ENCODE results near the gene YPEL1.
"Not testable (repeated sequence)": the region's sequence is repeated elsewhere in the genome, so short reads cannot be mapped to it uniquely, and the experiment has no call there.

The YPEL1 gene

DNA sequence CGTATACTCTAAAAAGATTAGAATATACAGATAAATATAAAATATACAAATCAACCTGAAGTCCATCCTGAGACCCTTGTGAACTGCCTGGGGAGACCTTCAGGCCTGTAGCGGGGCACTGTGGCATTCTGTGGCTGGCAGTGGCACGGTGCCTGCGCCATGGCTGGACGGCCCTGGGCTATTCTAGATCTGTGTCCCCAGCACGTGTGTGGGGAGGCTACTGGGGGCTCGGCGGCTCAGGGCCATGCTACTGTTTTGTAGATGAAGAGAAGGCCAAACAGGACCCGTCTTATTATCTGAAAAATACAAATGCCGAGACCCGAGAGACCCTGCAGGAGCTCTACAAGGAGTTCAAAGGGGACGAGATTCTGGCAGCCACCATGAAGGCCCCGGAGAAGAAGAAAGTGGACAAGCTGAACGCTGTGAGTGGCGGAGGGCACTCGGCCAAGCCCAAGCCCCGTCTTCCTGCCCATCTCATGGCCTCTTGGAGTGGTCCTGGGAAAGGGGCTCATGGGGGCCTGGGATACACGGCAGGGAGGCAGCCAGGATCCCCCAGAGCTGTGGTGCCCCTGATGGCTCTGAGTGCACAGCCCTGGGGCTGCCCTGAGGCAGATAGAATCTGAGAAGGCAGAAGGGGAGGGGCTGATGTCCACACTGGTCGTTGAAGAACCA lies 51.0 kb downstream of the YPEL1 start:
- DNase-seq: no peak

DNA sequence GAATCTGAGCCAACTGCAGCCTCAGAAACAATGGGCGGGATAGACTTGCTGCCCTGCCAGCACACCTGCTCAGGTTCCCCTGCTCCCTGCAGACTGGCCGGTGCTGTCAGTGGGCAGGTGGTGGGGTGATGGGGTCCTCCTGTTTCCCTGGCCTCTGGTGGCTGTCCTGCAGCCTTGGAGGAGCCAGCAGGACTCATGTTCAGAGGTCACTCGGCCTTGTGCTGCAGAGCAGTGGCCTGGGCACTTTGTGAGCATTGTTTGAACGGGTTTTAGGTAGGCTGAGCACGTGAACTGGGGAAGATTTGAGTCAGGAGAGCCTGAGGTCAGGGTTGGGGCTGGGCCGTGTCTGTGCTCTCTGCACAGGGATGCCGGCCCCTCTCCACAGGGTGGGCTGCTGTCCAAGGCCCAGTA lies 52.2 kb downstream of the YPEL1 start:
- DNase-seq: no peak

DNA sequence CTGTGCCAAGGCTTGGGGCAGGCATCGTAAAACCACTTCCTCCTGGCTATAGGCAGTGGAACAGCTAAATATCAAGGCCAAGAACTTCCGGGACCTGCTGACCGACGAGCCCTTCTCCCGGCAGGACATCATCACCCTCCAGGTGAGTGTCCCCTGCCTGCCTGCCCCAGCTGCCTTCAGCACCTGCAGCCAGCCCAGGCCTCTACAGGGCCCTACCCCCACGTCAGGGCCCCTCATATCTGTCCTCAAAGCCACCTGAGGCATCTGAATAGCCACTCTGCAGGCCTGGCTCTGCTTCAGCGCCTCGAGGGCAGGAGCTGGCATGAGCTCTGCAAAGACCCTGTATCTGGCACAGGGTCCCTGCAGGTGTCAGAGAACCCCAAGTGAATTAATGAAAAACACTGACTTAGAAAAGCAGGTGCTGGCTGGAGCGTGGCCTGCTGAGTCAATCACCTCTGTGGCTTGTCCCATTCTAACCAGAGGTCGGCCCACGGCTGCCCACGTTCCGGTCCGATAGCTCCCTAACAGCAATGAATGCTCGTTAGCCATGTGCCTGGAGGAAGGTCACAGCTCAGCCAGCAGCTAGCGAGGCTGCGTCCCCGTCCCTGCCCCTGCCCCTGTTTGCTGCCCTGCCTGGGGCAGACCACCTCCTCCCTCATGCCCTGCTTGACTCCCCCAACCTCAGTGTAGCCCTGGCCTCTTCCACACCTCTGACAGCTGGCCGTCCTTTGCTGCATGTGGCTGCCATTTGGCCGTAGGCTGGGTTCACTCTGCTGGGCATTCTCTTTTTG lies 53.0 kb downstream of the YPEL1 start:
- DNase-seq: no peak

DNA sequence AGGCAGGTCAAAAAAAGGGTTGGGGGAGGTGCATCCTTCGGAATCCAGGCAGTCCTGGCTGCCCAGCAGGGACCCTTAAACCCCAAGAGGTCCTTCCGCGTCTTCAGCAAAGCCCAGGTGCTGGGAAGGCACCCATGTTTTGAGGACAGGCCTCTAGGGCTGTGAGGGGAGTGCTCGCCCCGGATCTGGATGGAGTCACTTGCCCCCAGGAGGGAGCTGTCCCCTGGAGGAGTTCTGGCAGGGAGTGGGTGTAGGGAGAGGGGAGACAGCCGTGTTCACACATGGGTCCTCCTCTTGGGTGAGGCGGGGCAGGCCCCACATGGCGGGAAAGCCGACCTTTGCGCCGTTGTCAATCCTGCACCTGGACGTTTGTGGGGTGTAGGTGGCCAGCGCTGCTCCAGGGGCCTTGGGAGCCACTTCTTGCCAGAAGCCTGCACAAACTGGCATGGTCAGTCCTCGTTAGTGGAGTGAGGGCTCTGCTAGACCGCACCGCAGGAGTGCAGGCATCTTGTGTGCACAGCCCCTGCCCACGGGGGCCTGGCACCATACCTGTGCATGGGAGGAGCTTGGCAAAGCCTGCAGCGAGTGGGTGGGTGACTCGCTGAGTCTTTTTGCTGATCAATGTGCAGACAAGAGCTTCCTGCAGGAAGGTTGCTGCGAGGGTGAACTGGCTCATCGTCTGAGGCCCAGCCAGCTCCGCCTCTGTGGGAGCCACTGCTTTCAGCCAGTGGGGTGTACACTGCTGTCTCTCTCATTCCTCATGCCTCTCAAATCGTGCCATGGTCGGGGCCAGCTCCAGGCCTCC lies 53.8 kb downstream of the YPEL1 start:
- DNase-seq: no peak

DNA sequence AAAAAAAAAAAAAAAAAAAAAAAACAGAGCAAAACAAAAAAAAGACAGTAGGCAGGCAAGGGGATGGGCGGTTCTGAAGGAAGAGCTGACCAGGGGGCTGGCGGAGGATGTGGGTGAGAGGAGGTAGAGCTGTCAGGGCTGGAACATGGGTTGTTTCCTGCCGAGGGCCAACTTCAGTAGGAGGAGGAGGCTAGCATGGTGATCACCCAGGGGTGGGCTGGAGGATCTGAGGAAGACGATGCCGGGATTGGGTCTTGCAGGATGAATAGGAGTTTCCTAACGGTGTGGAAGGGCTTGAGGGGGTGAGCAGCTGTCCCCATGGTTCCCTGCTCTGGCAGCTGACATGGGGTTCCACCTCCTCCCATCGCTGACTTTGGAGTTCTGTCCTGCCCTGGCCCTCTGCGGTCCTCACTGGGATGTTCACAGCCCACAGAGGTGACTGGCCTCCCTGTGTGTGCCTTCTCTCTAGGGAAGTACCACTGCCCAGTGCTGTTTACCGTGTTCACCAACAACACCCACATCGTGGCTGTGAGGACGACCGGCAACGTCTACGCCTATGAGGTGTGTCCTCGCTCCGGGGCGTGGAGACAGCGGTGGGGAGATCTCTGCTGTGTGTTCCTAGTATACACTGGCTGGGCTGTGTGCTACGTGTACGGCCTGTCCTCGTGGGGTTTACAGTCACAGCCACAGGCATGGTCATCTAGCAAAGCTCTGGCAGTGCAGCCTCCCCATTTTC lies 54.6 kb downstream of the YPEL1 start:
- DNase-seq: no peak

DNA sequence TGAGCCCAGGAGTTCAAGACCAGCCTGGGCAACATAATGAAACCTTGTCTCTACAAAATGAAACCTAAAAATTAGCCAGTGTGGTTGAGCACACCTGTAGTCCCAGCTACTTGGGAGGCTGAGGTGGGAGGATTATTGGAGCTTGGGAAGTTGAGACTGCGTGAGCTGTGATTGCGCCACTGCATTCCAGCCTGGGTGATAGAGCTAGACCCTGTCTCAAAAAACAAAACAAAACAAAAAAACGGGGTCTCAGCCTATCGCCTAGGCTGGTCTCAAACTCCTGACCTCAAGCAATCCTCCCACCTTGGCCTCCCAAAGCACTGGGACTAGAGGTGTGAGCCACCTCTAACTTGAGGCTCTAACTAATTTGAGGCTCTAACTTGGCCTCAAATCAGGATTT lies 56.2 kb downstream of the YPEL1 start:
- DNase-seq: no peak

DNA sequence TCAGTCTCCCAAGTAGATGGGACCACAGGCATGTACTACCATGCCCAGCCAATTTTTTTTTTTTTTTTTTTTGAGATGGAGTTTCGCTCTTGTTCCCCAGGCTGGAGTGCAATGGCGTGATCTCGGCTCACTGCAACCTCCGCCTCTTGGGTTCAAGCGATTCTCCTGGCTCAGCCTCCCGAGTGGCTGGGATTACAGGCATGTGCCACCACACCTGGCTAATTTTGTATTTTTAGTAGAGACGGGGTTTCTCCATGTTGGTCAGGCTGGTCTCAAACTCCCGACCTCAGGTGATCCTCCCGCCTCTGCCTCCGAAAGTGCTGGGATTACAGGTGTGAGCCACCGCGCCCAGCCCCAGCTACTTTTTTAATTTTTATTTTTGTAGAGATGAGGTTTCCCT lies 56.8 kb downstream of the YPEL1 start:
- not testable (repeated sequence) for DNase-seq

DNA sequence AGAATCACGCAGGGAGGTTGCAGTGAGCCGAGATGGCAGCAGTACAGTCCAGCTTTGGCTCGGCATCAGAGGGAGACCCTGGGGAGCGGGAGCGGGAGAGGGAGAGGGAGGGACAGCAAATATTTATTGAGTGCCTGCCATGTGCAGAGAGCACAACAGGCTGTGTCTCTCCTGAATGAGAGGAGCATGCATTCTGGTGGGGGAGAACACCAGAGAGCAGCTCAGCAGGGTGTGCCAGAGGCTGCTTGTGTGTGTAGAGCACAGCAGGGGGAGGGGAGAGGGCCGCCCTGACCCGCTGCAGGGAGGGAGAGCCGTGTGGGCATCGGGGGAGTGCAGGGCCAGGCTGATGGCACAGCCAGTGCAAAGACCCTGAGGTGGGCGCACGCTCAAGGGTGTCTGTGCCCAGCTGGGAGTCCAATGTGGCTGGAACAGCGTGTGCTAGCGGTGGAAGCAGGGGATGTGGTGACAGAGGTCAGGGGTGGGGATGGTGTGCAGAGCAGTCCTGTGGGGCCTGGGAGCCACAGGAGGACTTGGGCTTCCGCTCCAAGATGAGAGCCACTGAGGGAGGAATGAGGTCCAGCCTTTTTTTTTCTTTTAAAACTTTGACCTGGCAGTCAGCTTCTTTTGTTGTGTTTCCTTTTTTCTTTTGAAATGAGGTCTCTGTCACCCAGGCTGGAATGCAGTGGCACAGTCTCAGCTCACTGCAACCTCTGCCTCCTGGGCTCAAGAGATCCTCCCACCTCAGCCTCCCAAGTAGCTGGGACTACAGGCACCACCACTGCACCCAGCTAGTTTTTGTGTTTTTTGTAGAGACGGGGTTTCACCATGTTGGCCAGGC lies 57.8 kb downstream of the YPEL1 start:
- DNase-seq: no peak

DNA sequence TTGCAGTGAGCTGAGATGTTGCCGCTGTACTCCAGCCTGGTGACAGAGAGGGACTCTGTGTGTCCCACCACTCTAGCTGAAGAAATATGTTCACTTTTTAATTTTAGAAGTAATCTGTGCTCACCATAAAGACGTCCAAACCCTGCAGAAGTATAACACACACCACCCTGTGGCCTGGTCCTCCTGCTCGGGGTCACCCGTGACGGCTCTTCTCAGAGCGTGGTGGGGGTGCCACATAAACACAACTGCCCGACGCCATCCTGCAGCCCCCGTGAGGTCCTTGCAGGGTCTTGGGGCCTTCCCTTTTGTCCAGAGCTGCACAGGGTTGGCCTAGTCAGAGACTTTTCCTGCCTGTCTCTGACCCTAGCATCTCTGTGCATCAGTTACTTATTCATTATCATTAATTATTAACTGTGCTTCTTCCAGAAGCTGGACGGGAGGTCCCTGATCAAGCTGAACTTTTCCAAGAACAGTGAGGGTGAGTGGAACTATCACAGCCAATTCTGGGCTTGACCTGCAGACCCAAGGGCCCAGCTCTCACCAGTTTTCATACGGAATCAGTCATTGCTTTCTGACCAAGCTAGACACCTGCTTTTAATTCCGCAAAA lies 60.9 kb downstream of the YPEL1 start:
- DNase-seq: no peak

DNA sequence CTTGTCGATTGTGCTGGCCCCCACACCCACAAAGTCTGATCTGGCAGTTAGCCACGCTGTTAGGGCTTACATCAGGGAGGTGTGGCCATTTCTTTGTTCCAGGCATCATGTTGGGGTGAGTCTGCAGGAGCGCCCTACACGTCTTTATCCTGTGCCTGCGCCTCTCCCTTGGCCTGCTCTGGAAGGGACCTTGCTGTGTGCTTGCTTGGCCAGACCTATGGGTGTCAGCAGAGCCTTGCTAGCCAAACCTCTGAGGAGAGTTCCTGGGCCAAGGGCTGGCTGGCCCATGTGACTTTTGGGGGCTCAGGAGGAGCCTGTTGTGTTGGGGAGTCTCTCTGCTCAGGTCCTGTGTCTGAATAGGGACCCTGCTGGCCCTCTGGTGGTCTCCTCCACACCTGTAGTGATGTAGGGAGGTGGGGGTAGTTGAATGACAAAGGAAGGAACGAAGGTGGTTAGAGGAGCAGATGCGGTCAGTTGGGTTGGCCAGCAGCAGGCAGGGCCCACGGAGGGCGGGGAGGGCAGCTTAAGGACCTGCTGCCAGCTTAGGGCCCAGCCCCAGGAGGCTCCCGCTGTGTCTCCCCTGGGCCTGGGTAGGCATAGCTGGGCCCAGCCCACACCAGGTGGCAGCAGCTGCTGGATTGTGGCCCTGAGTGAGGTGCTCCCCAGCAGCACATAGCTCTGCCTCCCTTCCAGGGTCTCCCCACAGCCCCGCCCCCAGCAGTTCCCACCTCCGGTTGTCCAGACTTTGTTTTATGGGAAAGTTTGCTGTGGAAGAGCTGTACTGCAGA lies 61.9 kb downstream of the YPEL1 start:
- DNase-seq: no peak

DNA sequence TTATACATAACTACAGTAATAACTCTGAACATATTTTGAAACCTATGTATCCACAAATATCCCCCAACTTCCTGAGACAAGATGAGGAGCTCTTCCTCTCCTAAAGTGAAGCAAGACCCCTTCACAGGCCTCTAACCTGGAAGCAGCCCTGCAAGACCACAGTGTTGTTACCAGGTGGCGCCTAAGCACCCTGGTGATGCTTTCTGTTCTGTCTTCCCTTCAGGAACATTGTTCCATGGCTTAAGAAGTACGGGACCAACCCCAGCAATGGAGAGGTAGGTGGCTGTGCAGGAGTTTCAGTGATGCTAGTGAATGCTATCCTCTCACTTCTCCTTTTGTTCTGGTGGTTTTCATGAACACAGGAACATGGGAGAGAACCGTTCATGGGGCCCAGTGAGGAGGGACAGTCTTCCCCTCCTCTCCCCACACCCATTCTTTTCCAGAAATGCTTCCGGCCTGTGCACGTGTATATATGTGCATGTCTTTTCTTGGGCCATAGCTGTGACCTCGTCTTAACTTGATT lies 63.4 kb downstream of the YPEL1 start:
- DNase-seq: no peak

DNA sequence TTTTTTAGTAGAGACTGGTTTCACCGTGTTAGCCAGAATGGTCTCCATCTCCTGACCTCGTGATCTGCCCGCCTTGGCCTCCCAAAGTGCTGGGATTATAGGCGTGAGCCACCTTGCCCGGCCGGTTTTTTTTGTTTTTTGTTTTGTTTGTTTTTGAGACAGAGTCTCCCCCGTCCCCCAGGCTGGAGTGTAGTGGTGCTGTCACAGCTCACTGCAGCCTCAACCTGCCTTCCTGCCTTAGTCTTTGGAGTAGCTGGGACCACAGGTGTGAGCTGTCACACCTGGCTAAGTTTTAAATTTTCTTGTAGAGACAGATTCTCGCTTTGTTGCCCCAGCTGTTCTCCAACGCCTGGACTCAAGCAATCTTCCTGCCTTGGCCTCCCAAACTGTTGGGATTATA lies 66.6 kb downstream of the YPEL1 start:
- no peak for DNase-seq

DNA sequence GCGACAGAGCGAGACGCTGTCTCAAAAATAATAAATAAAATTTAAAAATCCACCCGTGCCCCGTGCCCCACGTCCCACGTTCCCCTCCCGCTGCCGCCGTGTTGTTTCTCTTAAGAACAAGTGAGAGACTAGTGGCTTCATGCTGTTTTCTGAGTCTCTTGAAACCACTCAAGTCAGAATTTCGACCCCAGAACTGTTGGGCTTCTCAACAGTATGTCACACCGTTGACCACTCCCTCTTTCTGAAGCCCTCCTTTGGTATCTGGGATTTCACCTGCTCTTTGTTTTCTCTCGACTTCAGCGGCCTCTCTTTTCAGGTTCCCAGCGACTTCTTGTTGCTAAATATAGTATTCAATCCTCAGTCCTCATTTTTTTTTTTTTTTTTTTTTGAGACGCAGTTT lies 68.8 kb downstream of the YPEL1 start:
- no peak for DNase-seq

DNA sequence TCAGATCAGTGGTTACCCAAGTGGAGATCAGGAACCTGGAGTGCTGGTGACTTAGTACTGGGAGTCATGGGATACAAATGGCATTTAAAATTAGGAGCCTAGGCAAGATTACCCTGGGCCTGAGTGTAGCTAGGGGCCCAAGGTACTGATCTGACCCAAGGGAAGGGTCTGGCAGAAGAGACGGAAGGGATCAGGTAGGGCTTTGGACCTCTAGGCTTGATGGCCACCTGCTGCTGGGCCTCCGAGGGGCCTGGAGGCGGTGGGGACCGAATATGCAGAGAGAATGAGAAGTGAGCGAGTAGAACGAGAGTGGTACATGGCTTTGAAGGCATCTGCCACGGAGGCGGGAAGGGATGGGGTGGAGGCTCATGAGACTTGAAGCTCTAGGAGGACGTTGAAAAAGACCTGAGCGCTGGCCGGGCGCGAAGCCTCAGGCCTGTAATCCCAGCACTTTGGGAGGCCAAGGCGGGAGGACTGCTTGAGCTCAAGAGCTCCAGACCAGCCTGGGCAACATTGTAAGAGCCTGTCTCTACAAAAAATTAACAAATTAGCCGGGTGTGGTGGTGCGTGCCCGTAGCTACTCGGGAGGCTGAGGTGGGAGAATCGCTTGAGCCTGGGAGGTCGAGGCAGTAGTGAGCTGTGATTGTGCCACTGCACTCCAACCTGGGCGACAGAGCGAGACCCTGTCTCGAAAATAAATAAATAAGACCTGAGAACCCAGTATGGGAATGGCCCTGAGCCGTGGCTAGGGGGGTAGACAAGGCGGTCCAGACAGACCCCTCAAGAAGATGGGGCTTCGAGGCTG lies 70.3 kb downstream of the YPEL1 start:
- DNase-seq: no peak

DNA sequence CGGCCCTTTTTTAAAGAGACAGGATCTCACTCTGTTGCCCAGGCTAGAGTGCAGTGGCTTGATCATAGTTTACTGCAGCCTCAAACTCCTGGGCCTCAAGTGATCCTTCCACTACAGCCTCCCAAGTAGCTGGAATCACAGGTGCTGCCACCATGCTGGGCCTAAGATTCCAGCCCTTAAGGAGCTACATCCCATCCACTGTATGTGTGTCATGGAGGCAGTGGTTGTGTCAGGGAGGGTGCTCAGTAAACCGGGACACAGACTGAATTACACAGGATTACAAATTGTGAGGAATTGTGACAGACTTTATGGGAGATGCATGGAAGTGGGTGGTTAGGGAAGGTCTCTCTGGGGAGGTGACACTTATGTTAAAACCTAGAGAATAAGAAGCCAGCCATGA lies 71.9 kb downstream of the YPEL1 start:
- DNase-seq: no peak

DNA sequence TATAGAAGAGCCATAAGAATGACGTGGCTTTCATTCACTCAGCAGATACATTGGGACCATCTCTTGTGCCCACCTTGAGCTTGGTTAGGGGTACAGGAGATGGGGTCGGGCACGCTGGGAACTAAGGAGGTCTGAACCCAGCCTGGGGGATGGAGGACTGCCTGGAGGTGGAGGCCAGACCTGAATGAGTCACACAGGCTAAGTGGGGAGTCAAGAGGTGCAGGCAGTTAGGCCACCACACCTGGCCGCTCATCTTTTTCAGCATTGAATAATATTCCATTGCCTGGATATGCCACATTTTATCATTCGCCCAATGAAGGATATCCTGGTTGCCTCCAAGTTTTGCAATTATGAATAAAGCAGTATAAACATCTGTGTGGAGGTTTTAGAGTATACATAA lies 73.6 kb downstream of the YPEL1 start:
- DNase-seq: no peak

DNA sequence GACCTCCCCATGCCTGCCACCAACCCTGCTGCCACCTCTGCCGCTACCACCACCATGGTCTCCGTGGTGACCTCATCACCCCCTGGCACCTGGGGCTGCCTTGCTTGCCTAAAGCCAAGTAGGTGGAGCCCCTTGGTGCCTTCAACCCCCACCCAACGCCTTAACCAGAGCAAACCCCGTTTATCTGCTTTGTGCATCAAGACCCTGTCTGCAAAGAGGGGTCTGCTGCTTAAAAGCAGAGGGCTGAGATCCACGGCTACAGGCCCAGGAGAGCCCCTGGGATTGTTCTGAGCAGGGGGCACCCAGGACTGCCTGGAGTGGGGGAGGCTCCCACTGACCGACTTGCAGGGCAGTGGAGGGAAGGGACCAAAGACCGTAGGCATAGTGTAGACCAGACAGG lies 74.7 kb downstream of the YPEL1 start:
- DNase-seq: no peak

DNA sequence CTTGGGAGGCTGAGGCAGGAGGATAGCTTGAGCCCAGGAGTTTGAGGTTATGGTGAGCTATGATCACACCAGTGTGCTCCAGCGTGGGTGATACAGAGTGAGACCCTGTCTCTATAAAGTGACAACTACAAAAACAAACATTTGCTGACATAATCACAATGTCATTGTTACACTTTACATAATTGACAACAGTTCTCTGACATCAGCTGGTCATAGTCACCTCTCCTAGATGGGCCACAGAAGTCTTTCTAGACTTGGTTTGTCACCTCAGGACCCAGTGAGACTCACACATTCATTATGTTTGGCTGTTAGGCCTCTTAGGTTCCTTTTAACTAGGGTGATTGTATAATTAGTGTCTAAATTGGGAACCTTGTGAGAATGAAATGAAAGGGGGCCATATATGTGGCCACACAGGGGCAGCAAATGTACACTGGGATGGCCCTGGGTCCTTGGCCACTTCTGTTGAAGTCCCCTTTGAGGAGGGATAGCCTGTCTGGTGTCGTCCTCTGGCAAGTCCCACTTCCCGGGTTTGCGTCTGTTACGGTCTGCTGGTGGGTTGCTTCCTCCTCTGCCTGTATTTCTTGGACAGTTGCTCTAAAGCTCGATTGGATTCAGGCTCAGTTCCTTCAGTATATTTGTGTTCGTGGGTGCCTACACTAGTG lies 75.6 kb downstream of the YPEL1 start:
- no peak for DNase-seq
